Cardiac muscle cell (in vitro differentiated cells and primary cell): ENCODE data around the gene HMCN1. TPM values are rescaled to one million over a fixed set of nuclear protein-coding genes. Genes with fewer than 3 reads are reported as not detected.

Source experiments
- DNase-seq, 2 donors: peaks; one replicate each; pipeline versions ENCODE4 v3.0.0 to v3.0.0-alpha.2; 2010 to 2017; ENCODE audit warnings: low read depth in 1 of 2, low spot score in 1 of 2
- H3K27ac ChIP-seq: fragments of 200-600 bp; sonication (generic); 2 replicates; pipeline ENCODE4 v1.5.1; 2016
- H3K27me3 ChIP-seq: fragments of 200-600 bp; sonication (generic); 2 replicates; pipeline ENCODE4 v1.6.0; 2016; ENCODE audit warnings: control low read depth
- H3K36me3 ChIP-seq: fragments of 200-600 bp; sonication (generic); 2 replicates; pipeline ENCODE4 v1.5.1; 2016; ENCODE audit warnings: control low read depth
- H3K4me1 ChIP-seq: fragments of 200-600 bp; sonication (generic); 2 replicates; pipeline ENCODE4 v1.8.1; 2017; ENCODE audit warnings: low read depth, mild to moderate bottlenecking, mixed run types
- H3K4me3 ChIP-seq: fragments of 200-600 bp; sonication (generic); 2 replicates; pipeline ENCODE4 v1.5.1; 2016; ENCODE audit warnings: mild to moderate bottlenecking
- H3K9me3 ChIP-seq: fragments of 200-600 bp; sonication (generic); 2 replicates; pipeline ENCODE4 v1.5.1; 2017; ENCODE audit warnings: low read depth, mild to moderate bottlenecking, control low read depth
- CTCF ChIP-seq: IDR thresholded peaks from 2 replicates; pipeline ENCODE4 v1.5.1; 2012; ENCODE audit warnings: low read depth, mild to moderate bottlenecking, low read length
- polyA plus RNA-seq: library from polyadenylated mRNA; unstranded; fragments of >200 nt; fragmentation: Nextera tagmentation; extraction: Ambion mirVana; gene quantifications from 2 replicates; pipeline ENCODE4 v1.2.1, GENCODE V29; 2016
- total RNA-seq: library from RNA; depleted of rRNA; stranded (reverse); fragments of >200 nt; gene quantifications from 2 replicates; pipeline ENCODE4 v1.2.3, GENCODE V29; 2016

Gene HMCN1
- total and polyA plus RNA-seq, 2 experiments from 2014 or later, result 4.9 to 28.5 TPM

GRCh38 chr1:185739967-185740366 is 5.8 kb downstream of the HMCN1 start:
- H3K4me1 ChIP-seq, result no peaks in the 10 kb centered on the region
- H3K27me3 ChIP-seq, result no peaks in the 10 kb centered on the region
- no peak for TF ChIP-seq CTCF
- no peak overlapping the region for H3K27ac ChIP-seq
- no peak for DNase-seq
- no peak overlapping the region for H3K4me3 ChIP-seq
- no peaks in the 10 kb centered on the region for H3K9me3 ChIP-seq
- H3K36me3 ChIP-seq, result no peaks in the 10 kb centered on the region

- Histone ChIP-seq H3K4me3 (no peak overlapping the region), H3K9me3 (no peaks in the 10 kb centered on the region), H3K27me3 (no peaks in the 10 kb centered on the region), H3K27ac (no peak overlapping the region), H3K4me1 (no peaks in the 10 kb centered on the region), H3K36me3 (no peaks in the 10 kb centered on the region)
- DNase-seq, result peak in 1 of 2 donors; percentile 55
- no peak for TF ChIP-seq CTCF
These were observed 7.4 kb downstream of the HMCN1 start for GRCh38 chr1:185741551-185741950.

- DNase-seq, result no peak
These were observed 8.2 kb downstream of the HMCN1 start for GRCh38 chr1:185742403-185742802.

GRCh38 chr1:185745165-185745564 is 11.0 kb downstream of the HMCN1 start:
- Histone ChIP-seq H3K9me3 (no peaks in the 10 kb centered on the region), H3K4me1 (peaks cover 17% of the 10 kb centered on the region), H3K36me3 (no peaks in the 10 kb centered on the region), H3K4me3 (no peak overlapping the region), H3K27ac (no peak overlapping the region), H3K27me3 (no peaks in the 10 kb centered on the region)
- DNase-seq, result no peak
- TF ChIP-seq CTCF, result no peak

More at GRCh38 chr1:185742403-185742802, 8.2 kb downstream of the HMCN1 start:
- no peaks in the 10 kb centered on the region for H3K27me3 ChIP-seq
- no peak overlapping the region for H3K4me3 ChIP-seq
- H3K4me1 ChIP-seq, result peaks cover under 1% of the 10 kb centered on the region
- no peak overlapping the region for H3K27ac ChIP-seq
- H3K36me3 ChIP-seq, result no peaks in the 10 kb centered on the region
- no peaks in the 10 kb centered on the region for H3K9me3 ChIP-seq
- no peak for TF ChIP-seq CTCF

- H3K4me1 ChIP-seq, result no peaks in the 10 kb centered on the region
- no peak for DNase-seq
- H3K4me3 ChIP-seq, result no peak overlapping the region
- H3K36me3 ChIP-seq, result no peaks in the 10 kb centered on the region
- H3K27me3 ChIP-seq, result no peaks in the 10 kb centered on the region
- TF ChIP-seq CTCF, result no peak
- H3K27ac ChIP-seq, result no peak overlapping the region
- no peaks in the 10 kb centered on the region for H3K9me3 ChIP-seq
These were observed 24.9 kb downstream of the HMCN1 start for GRCh38 chr1:185759061-185759460.

GRCh38 chr1:185761841-185762240 is 27.6 kb downstream of the HMCN1 start:
- Histone ChIP-seq H3K4me3 (no peak overlapping the region), H3K4me1 (no peaks in the 10 kb centered on the region), H3K27ac (no peak overlapping the region), H3K27me3 (no peaks in the 10 kb centered on the region), H3K36me3 (no peaks in the 10 kb centered on the region), H3K9me3 (no peaks in the 10 kb centered on the region)
- no peak for DNase-seq
- no peak for TF ChIP-seq CTCF
